Muscle of back (tissue), 11 donors: ENCODE measurements around the gene RAC3. TPM values are rescaled to one million over a fixed set of nuclear protein-coding genes. Genes with fewer than 3 reads are reported as not detected.

Experiments
- DNase-seq, 3 donors: peaks; one replicate each; pipeline versions ENCODE4 v3.0.0 to v3.0.0-alpha.2; 2013
- polyA plus RNA-seq, 10 donors: library from polyadenylated mRNA; unstranded; fragments of 120-200 nt; gene quantifications; one replicate each; pipeline ENCODE4 v1.2.1, GENCODE V29; 2013; ENCODE audit not compliant: insufficient read length in 10 of 10

Gene RAC3
- polyA plus RNA-seq, 10 donors = 4.7 to 27.6 (median 8.2) TPM

DNA sequence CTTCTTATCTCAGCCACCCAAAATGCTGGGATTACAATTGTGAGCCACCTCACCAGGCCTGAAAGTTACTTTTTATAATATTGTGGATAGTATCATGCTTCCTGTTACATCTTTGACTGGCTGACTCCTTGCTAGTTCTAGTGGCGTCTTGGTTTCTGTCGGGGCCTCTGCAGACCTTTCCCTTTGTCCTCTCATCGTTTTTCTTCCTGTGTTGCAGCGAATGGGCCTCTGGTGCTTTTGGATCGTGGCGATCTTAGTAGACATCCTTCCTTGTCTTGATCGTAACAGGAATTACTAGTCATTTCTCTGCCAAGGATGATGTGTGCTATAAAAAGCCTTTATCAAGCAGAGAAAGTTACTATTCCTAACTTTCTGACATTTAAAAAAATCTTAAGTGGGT, 33.3 kb upstream of the RAC3 start:
- DNase-seq = no peak

DNA sequence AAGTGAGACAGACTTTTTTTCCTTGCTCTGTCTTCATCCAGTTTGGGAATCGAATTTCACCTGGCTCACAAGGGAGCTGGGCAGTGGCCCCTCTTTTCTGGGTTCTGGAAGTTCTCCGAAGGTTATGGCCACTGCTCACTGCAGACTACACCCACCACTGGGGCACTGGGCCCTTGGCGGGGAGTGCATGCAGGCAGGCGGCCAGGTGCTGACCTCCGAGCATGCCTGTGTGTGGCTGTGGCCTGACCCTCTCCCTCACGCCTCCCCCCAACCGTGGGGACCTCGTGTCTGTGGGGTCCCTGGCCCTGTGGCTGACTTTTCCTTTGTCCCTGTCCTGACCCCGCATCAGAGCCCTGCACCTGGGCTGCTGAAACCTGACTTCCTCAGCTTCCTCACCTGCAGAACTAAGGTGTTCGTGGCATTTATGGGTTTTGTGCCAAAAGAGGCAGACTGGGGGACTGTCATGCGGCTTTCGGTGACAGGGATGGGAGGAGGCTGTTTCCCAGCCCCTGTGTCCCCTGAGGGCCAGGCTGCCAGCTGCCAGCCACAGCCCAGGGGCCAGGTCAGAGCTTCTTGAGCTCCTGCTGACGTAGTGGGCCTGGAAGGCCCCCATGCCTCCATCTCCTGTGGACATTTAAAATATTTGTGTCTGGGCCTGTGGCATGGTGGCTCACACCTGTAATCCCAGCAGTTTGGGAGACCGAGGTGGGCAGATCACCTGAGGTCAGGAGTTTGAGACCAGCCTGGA, 32.6 kb upstream of the RAC3 start:
- DNase-seq = peak in 1 of 3 donors; percentile 49

DNA sequence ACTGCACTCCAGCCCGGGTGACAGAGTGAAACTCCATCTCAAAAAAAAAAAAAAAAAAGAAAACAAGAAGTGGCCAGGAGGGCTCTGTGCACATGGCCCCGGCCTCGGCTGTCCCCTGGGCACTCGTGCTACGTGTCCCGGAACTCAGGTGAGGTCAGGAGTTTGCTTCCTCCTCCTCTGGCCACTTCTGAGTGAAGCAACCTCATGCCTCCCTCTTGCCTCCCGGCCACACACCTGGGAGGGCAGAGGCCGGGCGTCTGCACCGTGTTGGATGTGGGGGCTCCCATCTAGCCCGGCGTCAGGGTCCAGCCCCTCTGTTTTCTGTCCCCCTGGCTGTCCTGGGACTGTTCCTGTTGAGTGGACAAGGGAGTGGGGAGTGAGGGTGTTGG, 31.9 kb upstream of the RAC3 start:
- no peak for DNase-seq

DNA sequence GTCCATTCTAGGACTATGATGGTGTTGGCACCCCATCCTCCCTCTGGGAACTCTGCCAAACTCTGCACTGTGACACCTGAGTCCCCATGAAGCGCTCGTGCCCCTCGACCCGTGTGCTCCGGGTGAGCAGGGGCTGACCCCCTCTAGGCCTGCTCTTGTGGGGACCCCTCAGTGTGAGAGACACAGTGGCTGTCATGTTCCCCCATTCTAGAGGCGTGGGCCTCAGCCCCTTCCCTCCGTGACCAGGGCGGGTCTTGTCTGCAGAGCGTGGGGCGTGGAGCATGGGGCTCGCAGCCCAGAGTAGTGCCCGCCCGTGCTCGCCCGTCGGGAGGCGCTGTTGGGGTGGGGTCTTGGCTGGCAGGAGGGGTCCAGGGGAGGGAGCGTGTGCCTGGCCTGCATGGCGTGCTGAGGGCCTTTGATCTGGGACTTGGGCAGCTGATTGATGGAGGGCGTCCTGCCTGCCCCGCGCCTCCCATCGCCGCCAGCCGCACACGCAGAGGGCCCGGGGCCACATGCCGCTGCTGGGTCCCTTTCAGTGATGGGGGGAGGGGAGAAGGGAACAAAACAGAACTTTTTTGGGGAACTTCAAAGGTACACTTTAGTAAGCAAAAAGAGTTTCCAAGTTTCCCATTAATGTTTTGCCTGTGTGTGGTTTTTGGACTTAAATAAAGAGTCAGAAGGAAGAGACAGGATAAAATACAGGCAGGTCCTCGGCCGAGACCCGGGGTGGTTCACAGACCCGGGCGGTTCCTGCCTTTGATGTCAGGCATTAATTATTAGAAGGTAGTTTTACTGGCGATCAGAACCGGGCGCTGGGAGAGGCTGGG, 31.3 kb upstream of the RAC3 start:
- no peak for DNase-seq

DNA sequence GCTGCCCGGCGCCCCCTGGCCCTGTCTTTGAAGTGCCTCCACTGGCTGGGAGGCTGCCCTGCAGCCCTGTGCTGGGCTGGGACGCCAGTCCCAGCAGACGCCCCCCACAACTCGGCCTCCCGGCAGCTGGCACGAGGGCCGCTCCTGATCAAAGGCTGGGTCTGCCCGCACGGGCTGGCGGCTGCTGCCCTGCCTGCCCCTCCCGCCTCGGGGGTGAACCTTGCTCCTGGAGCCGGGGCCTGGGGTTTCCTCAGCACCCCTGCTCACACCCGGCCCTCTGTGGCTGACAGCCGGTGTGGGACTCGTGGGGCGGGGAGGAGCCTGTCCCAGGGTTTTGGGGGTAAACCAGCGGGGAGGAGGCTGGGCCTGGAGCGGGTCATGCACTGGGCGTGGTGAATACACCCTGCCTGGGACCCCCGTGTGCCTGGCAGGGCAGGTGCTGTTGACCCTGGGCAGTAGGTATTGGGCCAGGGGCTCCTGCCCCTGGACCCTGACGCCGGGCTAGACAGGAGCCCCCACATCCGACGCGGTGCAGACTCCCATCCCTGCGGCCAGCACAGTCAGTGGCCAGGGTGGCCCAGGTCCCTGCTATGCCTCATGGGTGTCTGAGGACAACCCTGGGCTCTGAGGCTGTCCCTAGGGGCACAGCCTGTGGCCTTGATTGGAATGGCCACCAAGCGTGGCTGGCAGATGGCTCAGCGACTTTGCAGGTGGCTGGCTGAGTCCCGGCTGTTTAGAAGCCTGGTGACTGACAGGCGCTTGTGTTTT, 30.5 kb upstream of the RAC3 start:
- DNase-seq = peak in 1 of 3 donors; percentile 49

DNA sequence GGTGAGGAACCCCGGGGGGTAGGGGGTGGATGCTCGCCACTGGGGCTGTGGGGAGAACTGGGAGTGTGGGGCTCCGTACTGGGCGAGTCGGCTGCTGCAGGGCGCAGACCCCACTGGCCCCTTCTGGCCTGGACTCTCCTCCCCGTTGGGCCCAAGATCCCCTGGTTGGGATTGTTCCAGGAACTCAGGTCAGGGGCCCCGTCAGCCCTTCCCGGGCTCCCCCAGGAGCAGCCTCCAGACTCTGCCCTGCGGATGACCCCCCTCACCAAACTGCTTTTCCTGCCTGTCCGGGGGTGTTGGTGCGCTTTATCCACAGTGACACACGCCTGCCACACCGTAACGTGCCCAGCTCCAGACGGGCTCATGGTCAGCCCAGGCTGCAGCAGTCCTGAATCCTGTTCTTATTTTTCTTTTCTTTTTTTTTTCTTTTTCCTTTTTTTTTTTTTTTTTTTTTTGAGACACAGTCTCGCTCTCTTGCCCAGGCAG, 29.9 kb upstream of the RAC3 start:
- no peak for DNase-seq

DNA sequence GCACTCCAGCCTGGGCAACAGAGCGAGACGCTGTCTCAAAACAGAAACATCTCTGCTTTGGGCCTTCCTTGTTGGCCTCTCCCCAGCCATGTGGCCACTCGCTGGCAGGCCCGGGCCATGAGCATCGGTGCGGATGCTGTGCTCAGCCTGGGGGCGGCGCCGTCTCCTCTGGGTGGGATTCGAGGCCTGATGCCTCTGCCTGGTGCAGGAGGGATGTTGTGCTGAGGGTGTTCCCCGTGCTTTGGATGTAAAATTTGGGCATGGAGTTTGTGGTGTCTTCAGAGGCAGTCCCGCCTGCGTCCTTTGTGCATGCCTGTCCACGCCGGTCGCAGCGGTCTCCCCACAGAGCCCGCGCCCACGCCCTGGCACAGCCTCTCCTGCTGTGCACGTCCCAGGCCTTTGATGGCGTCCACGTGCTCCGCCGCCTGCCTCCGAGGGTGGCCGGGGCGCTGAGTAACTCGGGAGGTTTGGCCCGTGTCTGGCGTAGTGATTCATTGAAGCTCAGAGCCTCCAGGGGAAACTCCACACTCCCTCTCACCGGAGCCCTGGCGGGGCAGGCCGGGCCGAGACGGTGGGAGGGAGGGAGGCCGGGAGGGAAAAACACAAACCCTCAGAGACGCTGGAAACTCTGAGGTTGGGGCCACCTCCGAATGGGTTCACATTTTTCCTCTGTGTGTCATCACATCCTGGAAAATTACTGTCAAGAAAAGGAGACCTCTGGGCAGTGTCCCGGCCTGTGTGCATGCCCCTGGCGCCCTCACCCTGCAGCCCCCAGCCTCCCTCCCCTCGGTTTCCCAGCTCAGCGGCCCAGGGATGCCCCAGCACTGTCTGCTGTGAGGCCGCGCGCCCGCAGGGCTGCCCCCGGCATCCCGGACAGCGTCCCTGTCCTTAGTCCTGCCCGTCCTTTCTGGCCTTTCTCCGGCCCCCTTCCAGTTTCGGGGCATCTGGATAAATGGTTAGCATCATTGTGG, 27.8 kb upstream of the RAC3 start:
- peak; percentile 40 to 92 (median 65) for DNase-seq

DNA sequence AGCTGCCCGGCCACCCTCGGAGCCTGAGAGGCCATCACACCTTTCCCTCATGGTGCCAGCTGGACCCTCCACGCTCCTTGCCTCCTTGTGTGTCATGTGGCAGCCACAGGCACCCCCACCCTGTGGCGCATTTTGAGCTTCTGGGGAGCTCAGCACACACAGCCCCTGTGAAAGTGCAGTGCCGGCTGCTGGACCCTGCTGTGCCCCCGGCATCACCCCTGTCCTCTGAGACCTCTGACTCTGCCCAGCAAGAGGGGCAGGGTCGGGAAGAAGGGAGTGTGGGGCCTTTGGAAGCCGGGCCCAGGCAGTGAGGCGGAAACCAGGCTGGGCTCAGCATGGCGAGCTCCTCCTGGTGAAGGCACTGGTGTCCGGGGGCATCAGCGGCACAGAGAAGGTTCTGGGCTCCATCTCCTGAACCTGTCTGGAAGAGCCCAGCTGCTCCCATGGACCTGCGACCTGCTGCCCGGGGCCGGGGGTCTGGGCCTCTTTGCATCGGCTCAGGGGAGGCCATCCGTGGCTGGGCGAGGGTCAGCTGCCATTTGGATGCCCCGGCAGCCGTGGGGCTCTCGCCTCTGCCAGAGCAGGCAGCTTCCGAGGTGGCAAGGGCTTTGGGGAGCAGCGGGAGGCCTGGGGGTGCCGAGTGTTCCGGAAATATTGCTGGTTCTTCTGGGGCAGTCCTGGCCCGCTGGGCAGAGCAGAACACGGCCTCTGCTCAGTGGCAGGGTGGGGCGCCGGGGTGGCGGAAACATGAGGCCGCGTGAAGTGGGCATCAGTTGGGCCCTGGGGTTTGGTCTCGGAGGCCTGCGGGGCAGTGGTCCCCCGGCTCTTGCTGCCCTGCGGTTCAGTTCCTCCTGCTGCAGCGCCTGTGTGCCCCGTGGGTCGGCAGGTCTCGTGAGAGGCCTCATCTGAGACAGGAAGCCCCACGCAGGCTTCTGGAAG, 26.7 kb upstream of the RAC3 start:
- no peak for DNase-seq

DNA sequence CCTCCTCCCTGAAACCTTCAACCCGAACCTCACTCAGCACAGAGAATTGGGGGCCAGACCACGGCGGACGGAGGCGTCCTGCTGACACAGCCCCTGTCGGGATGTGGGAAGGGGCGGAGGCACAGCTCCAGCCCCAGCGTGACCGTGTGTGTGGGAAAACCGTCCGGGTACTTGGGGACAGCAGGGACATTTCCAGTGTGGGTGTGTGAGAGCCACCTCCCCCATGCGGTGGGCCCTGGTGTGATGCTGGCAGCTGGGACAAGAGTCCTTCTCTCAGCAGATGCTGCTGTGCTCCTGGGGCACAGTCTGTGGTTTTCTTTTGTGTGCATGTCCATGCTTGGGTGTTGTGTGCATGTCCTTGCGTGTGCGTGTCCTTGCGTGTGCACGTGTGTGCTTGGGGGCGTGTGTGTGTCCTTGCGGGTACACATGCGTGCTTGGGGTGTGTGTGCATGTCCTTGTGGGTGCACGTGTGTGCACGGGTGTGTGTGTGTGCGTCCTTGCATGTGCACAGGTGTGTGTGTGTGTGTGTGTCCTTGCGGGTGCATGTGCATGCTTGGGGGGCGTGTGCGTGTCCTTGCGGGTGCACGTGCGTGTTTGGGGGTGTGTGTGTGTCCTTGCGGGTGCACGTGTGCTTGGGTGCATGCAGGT, 25.7 kb upstream of the RAC3 start:
- DNase-seq = no peak

DNA sequence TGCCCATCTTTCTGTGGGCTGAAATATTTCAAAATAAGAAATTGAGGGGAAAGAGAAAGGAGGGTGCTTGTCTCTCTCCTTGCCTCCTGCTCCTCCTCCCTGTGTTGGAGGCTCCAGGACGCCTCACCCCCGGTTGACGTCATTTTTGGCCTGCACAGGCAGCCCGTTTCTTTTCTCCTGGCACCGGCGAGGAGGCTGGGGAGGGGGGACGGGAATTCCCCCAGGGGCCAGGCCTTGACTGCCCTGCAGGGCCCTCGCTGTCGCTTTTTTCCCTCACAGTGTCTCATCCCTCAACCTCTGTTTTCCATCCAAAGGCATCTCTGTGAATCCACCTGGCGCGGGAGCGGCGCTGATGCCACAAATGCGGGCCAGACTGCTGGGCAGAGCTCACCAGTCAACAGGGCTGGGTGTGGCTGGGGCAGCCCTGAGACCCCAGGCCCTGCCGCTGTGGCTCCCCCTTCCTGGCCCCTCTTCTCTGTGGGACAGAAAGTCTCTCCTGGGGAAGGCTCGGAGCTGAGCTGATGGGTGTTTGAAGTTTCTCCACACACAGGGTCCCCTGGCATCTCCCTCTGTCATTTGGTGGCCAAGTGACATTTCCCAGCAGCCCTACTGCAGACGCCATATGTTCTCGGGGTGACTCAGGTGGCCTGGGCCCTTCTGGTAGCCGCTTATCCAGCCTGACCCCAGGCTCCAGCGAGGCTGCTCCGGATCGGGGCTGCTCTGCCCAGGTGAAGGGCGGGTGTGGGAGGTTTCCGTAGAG, 24.8 kb upstream of the RAC3 start:
- no peak for DNase-seq

DNA sequence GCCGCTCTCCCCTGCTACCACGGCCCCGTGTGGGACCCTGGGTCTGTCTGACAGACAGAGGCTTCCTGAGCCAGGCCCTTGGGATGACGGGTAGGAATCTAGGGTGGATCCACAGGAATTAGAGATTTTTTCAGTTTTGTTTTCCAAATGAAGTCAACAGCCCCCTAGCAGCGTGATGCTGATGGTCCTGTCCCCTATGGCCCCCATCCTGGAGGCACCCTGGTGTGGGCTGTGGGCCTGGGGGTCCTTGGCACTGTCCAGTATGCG, 24.3 kb upstream of the RAC3 start:
- DNase-seq = no peak

DNA sequence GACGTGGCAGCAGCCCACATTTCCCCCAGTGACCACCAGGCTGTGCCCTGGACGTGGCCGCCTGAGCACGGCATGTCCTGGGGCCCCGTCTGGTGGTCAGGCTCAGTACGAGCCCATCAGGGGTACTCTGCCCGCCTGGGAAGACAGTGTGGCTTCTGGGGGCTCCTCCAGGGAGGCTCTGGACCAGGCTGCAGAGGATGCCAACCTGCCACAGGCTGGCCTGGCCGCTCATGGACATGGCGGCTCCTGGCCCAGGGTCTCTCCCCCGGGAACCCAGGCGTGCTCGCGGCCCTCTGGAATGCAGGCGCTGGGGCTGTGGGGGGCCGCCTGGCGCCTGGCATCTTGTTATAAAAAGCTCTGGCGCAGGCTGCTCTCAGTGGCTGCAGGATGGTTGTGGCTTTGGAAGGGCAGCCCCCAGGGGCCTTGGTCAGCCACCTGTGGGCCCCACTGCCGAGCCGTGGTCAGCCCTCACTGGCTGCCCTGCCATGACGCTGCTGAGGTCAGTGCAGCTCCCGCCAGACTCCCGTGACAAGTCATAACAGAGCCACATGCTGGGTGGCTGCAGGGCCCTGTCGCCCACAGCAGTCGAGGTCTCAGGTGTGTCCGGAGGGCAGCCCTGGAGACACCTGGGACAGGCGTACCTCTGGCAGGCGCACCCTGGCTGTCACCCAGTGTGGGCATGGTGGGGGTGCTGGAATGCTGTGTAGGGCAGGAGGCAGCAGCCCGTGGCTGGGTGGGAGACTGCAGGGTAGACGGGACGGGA, 23.8 kb upstream of the RAC3 start:
- DNase-seq = no peak

DNA sequence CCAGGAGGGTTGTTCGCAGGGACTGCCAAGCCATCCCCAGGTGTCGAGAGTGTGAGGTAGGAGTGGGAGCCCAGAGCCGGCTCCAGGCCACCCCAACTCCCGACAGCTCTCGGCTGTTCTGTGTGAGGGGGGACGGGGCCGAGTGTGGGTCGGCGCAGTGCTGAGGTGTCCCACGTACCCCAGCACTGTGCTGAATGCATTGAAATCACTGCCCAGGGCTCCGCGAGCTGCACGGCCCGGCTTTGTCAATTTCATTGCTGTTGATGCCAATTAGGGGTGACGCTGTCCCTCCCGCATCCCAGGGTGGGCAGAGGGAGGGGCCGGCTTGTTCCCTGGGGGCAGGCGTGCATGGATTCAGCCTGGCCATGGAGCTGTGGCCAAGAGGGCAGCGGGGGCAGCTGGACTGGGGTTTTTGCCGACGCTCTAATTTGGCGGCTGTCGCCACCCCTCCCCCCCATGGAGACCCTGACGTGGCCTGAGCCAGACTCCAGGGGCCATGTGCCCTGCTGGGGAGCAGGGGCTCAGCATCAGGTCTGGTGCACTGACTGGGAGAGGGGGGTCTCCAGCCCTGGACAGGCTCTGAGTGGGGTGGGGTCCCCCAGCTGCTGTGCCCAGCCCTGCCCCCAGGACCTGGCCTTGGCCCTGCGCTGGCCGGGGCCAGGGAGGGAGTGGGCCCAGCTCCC, 23.1 kb upstream of the RAC3 start:
- no peak for DNase-seq

DNA sequence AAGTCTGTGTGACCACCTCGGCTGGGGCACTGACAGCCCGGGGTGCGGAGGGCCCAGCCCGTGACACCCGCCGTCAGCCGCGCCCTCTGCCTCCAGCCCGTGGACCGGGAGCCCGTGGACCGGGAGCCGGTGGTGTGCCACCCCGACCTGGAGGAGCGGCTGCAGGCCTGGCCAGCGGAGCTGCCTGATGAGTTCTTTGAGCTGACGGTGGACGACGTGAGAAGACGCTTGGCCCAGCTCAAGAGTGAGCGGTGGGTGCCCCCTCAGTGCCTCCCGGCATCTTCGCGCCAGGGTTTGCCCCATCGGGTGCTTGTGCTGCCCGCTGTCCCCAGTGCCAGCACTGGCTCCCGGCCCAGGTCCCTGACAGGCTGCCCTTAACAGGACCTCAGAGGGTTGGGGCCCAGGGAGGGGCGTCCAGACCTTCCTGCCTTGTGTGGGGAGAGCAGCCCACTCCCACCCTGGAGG, 22.5 kb upstream of the RAC3 start:
- no peak for DNase-seq

DNA sequence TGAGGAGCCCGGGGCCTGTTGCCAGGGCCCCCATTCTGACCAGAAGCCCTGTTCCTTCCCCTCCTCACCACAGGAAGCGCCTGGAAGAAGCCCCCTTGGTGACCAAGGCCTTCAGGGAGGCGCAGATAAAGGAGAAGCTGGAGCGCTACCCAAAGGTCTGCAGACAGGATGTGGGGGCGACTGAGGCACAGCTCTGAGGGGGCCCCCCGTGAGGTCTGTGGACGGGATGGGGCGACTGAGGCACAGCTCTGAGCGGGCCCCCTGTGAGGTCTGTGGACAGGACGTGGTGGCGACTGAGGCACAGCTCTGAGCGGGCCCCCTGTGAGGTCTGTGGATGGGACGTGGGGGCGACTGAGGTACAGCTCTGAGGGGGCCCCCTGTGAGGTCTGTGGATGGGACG, 22.1 kb upstream of the RAC3 start:
- DNase-seq = no peak

DNA sequence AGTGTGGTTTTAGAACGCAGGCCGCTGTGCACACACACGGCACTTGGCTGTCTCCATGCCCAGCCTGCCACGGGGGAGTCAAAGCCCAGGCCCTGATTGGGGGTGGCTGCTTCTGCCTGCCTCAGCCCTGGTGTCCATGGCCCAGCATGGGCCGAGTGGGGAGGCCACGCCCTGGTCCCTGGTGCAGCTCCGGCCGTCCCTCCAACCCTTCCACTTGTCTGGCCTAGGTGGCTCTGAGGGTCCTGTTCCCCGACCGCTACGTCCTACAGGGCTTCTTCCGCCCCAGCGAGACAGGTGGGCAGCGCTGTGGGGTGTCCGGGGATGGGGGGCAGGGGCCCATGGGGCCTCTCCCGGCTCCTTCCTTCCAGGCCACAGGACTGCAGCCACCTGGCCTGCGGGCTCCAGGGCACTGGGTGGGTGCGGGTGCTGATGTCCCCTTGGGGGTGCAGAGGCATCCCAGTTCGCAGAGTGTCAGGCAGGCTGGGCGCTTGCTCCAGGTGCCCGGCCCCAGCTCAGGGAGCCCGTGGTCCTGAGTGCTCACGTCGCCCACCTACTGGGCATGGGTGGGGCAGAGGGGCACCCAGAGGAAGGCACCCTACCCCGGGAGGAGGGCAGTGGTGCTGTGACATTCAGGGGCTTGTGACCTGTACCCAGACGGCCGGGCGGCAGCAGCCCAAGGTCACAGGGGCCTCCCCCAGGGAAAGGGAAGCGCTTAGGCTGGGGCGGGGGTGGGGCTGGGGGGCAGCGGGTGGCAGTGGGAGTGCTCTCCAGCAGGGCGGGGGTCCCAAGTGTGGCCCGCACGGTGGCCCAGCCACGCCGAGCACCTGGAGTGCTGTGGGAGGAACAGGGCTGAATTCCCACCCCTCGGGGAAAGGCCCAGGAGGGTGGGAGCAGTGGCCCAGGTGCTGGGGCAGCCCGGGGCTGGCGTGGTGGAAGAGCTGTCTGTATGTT, 20.6 kb upstream of the RAC3 start:
- no peak for DNase-seq
